ENCODE data around the gene PTCHD1. TPM values are rescaled to one million over a fixed set of nuclear protein-coding genes. Genes with fewer than 3 reads are reported as not detected.
A peak's percentile ranks its signal among the peaks of the same experiment; 100 is the strongest.

The PTCHD1 gene
- total RNA-seq, 2 donors from 2014 or later = not detected

DNA sequence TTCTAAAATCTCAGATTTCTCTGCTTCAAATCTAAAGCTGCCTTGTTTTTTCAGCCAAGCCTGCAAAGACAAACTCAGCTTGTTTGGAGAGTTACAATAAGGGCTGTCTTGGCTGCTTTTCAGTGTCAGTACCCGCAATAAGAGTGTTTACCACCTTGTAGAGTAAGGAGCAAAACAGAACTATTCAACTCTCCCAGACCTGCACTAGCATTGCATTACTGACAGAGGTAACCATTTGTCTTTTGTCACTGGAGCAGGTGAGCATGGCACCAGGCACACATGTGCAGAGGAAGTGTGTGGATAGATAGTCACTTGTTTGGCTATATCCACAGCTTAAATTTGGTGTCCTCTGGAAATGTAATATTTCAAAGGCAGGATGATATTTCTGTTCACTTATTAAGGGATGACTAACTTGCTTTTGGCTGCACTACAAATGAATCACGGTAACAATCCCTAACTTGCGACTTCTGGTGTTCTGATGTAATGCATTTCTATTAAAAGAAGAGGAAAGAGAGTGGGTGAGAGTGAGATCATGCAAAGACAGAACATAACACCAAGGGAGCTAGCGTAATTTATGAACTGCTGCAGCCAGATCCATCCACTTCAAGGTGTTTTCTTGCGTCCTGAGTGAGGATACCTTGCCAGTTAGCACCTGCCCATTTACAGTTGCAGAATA, 38.6 kb downstream of the PTCHD1 start:
- H3K4me1 Mint-ChIP-seq = no peaks in the 10 kb centered on the region
- ATAC-seq (no peak), DNase-seq (no peak)
- no peaks in the 10 kb centered on the region for H3K36me3 Mint-ChIP-seq (ENCODE audit: low read depth)
- no peaks in the 10 kb centered on the region for H3K9me3 ChIP-seq (ENCODE audit: control insufficient read depth, low read length, poor library complexity, severe bottlenecking)
- no peaks in the 10 kb centered on the region for H3K27me3 Mint-ChIP-seq
- H3K4me3 Mint-ChIP-seq = no peak overlapping the region
- H3K27ac Mint-ChIP-seq = no peak overlapping the region

DNA sequence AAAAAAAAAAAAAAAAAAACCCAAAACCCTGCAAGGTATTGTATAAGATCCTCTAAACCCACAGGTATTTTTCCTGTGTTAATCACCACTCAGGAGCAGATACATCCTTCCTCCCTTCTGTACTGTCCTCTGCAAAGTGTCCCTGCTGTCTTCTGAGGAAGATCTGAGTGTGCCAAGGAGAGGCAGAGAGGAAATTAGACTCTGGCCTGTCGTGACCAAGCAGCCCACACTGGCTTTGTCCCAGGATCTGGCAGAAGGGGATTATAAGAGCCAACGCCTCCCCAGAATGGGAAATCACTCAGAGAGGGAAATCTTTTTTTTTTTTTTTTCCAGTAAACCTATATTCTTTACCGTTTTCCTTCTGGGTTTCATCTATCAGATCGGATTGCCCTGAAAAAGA, 39.6 kb downstream of the PTCHD1 start:
- H3K27me3 Mint-ChIP-seq = no peaks in the 10 kb centered on the region
- H3K36me3 Mint-ChIP-seq (ENCODE audit: low read depth) = no peaks in the 10 kb centered on the region
- H3K4me3 Mint-ChIP-seq = no peak overlapping the region
- ATAC-seq (no peak), DNase-seq (no peak)
- no peak overlapping the region for H3K27ac Mint-ChIP-seq
- no peaks in the 10 kb centered on the region for H3K4me1 Mint-ChIP-seq
- no peaks in the 10 kb centered on the region for H3K9me3 ChIP-seq (ENCODE audit: control insufficient read depth, low read length, poor library complexity, severe bottlenecking)

DNA sequence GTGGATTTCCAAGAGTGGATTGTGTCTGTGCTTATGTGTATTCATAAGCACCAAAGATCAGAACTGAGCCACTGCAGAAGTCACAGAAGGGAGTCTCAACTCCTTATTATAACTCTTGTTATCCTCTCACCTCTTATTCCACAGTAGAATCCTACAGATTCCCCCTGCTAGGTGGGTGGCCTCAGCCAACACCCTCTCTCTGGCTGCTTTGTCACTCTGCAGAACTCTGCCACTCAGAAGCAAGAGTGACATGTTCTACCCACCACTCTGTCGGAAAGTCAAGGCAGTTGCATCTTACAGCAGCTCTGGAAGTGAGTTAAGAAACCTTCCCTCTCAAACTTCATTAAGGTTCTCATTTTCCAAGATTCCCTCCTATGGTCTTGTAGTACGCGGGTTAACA, 41.9 kb downstream of the PTCHD1 start:
- Mint-ChIP-seq H3K27ac (no peak overlapping the region), H3K36me3 (ENCODE audit: low read depth) (no peaks in the 10 kb centered on the region), H3K4me1 (no peaks in the 10 kb centered on the region), H3K4me3 (no peak overlapping the region), H3K27me3 (peaks cover under 1% of the 10 kb centered on the region)
- no peaks in the 10 kb centered on the region for H3K9me3 ChIP-seq (ENCODE audit: control insufficient read depth, low read length, poor library complexity, severe bottlenecking)
- ATAC-seq (no peak), DNase-seq (no peak)

DNA sequence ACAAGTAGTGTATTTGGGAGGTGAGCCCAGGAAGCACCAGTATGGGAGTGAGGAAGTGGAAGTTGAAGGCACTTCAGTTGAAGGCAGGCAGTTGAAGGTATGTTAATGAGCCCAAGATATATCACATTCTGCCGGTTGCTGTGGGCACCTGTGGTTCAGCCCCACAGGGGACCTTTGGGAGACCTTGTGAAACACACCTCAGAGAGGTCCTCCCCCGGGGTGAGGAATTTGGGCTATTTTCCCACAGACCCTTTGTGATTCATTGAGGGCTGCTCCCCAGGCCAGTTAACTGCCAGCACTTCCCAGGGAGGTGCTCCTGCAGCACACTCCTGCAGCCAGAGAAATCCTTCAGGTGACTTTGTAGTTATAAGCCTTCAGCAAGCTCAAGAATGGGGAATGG, 45.9 kb downstream of the PTCHD1 start:
- no peaks in the 10 kb centered on the region for H3K4me1 Mint-ChIP-seq
- no peak for DNase-seq
- no peaks in the 10 kb centered on the region for H3K36me3 Mint-ChIP-seq (ENCODE audit: low read depth)
- H3K27ac Mint-ChIP-seq = no peak overlapping the region
- peaks cover 5% of the 10 kb centered on the region for H3K27me3 Mint-ChIP-seq
- ATAC-seq = no peak
- no peak overlapping the region for H3K4me3 Mint-ChIP-seq
- no peaks in the 10 kb centered on the region for H3K9me3 ChIP-seq (ENCODE audit: control insufficient read depth, low read length, poor library complexity, severe bottlenecking)

DNA sequence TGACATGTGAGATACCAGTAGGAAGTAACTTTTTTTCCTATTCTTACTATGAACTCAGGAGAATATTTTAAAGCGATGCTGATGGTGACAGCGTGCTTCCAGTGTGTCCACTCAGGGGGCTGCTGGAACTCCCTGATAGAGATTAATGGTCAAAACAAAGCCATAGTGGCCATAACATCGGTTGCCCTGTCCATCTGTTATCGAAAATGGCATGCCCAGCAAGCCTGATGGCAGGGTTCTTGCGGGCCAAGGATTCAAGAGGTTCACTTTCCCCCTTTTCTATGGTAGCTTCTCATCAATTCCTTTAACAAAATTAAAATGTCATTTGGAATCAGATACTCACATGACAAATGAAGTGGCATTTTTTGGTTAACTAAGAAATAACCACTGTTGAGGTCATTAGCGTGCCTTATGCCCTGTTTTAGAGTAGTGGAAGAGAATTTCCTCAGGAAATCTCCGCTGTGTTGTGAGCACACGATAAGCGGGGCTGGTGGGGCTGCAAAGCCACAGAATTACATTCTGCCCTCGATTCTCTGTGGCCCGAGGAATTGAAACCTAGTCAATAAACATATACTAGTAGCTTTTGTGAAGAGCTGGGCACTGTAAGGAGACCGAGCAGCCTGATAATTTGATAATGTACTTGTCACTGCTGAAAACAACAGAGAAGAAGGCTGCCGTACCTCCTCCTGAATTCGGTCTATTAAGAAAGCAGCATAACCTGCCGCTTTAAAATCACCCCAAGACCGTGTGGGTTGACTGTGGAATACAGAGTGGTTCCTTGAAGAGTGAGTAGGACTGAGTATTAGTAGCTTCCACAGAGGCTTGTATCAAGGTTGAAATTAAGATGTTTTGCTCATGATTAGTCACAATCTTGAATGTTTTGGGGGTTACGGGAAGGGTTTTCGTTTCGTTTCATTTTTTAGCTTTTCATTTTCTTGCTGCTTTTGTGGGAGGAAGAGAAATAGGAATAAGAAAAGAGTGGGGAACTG, 46.7 kb downstream of the PTCHD1 start:
- peaks cover 5% of the 10 kb centered on the region for H3K27me3 Mint-ChIP-seq
- no peak for DNase-seq
- H3K4me1 Mint-ChIP-seq = no peaks in the 10 kb centered on the region
- H3K27ac Mint-ChIP-seq = no peak overlapping the region
- H3K4me3 Mint-ChIP-seq = peak overlapping the region; percentile 5
- no peaks in the 10 kb centered on the region for H3K9me3 ChIP-seq (ENCODE audit: control insufficient read depth, low read length, poor library complexity, severe bottlenecking)
- no peak for ATAC-seq
- H3K36me3 Mint-ChIP-seq (ENCODE audit: low read depth) = no peaks in the 10 kb centered on the region

DNA sequence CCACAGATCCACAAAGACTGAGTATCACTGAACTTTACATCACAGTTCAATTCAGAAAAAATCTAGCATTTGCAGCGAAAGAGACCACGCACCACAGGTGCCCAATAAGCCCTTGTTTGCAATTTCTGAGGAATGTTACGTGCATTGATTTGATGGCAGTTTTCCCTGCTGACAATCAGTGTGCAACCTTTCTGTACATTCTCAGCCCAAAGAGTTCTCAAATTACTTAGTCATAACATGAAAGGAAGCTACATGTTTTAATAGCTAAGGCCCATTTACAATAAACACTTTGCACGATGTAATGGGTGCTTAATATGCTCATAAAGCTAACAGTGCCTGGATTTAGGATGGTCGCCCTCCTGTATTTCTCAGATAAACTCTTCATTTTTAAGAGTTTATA, 47.9 kb downstream of the PTCHD1 start:
- Mint-ChIP-seq H3K27ac (no peak overlapping the region), H3K4me1 (no peaks in the 10 kb centered on the region), H3K4me3 (no peak overlapping the region), H3K27me3 (peaks cover 5% of the 10 kb centered on the region), H3K36me3 (ENCODE audit: low read depth) (no peaks in the 10 kb centered on the region)
- DNase-seq = no peak
- no peaks in the 10 kb centered on the region for H3K9me3 ChIP-seq (ENCODE audit: control insufficient read depth, low read length, poor library complexity, severe bottlenecking)
- no peak for ATAC-seq

DNA sequence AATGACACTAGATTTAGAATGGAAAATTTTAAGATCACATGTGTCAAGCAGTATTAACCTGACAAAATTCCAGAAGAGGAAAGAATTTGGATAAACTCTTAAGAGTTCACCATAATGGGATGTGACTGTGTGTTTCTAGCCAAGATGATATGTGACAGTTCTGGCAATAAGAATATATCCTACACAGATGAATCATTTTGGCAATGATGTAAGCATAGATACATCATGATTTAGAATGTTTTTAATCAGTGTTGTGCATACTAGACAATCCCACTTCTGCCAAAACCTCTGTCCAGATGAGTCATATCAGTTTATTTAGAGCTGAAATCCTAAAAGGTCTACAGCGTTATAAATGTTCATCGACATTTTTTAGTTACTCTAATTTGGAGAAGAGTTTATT, 48.8 kb downstream of the PTCHD1 start:
- Mint-ChIP-seq H3K27me3 (peaks cover 5% of the 10 kb centered on the region), H3K4me3 (no peak overlapping the region), H3K27ac (no peak overlapping the region)

DNA sequence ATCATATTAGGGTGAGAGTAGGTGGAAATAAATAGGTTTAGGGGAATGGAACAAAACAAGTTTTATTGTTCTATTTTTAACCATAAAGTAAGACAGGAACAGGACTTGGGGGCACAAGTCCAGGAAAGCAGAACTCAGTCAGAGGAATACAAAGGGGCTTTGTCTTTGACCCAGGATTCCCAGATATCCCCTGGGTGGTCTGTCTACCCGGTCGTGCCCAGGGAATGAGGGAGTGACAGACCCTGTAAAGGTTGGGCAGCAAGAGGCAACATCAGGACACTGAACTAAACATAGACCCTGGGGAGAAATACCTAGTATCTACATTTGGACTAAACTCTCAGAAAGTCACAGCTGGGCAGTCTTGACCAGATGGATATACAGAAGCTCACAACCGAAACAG, 50.6 kb downstream of the PTCHD1 start:
- Mint-ChIP-seq H3K27me3 (peaks cover 5% of the 10 kb centered on the region), H3K27ac (no peak overlapping the region)

More for the DNA sequence above, 48.8 kb downstream of the PTCHD1 start:
- ATAC-seq = no peak
- Mint-ChIP-seq H3K4me1 (no peaks in the 10 kb centered on the region), H3K36me3 (ENCODE audit: low read depth) (no peaks in the 10 kb centered on the region)
- H3K9me3 ChIP-seq (ENCODE audit: control insufficient read depth, low read length, poor library complexity, severe bottlenecking) = no peaks in the 10 kb centered on the region
- no peak for DNase-seq

DNA sequence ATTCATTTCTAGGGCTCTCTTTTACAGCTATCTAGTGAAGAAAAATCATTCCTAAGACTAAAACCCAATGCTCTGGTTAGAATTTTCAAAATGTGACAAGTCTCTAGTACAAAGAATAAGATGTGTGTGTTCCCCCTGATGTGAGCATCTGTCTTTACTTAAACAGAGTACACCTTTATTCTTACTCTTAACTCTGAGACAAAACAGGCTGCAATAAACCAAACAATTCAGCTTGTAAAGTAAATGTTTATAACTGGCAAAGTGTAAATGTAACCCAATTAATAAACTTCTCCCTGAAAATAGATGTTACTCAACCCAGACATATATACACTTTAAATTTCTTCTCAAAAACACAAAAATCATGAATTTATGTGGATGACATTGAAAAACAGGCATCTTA, 51.6 kb downstream of the PTCHD1 start:
- H3K4me1 Mint-ChIP-seq = no peaks in the 10 kb centered on the region
- ATAC-seq (no peak), DNase-seq (no peak)
- peaks cover 5% of the 10 kb centered on the region for H3K27me3 Mint-ChIP-seq
- no peaks in the 10 kb centered on the region for H3K36me3 Mint-ChIP-seq (ENCODE audit: low read depth)
- no peak overlapping the region for H3K4me3 Mint-ChIP-seq
- H3K27ac Mint-ChIP-seq = no peak overlapping the region
- no peaks in the 10 kb centered on the region for H3K9me3 ChIP-seq (ENCODE audit: control insufficient read depth, low read length, poor library complexity, severe bottlenecking)

More for the DNA sequence above, 50.6 kb downstream of the PTCHD1 start:
- DNase-seq (no peak), ATAC-seq (no peak)
- no peaks in the 10 kb centered on the region for H3K9me3 ChIP-seq (ENCODE audit: control insufficient read depth, low read length, poor library complexity, severe bottlenecking)
- Mint-ChIP-seq H3K4me3 (no peak overlapping the region), H3K36me3 (ENCODE audit: low read depth) (no peaks in the 10 kb centered on the region), H3K4me1 (no peaks in the 10 kb centered on the region)

DNA sequence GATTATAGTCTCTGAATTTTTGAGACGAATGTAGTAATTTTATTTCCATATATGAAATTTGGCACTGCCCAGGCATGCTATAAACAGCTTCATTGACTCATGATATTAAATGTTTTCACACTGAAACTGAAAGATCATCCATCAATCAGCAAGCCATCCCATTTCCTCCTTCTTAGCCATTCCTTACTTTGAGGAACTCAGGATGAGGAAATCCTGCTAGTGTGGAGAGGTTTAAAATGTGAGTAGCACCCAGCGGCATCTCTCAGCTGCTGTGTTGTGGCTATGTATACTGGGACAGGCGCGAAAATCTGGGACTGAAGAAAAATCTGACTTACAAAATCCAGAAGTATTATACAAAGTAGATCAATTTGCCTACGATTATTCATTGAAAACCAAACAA, 52.1 kb downstream of the PTCHD1 start:
- H3K36me3 Mint-ChIP-seq (ENCODE audit: low read depth) = no peaks in the 10 kb centered on the region

DNA sequence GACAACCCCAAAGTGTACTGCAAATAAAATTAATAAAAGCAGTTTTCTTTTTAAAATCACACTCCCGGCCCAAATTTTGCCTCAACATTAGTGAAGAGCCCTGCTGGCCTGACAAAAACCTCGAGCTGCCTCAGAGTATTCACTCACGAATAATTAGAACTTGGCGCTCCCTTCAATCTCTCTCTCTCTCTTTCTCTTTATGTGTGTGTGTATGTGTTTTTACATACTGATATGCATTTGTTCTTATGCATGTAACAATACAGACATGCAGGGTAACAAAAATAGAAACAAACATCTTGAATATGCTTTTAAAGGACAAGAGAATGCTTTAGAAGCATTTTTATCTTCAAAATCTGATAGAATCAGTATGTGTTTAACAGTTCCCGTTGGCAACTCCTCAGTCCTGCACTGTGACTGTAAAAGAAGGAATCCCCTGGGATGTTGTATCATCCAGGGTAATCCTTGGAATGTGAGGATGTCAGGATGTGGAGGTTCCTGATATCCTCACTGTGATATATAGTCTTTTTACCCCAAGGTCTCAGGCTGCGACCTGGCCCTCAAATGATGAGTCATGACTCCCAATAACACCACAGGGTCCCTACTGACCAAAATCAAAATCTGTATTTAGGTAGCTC, 53.0 kb downstream of the PTCHD1 start:
- DNase-seq (no peak), ATAC-seq (no peak)
- no peaks in the 10 kb centered on the region for H3K9me3 ChIP-seq (ENCODE audit: control insufficient read depth, low read length, poor library complexity, severe bottlenecking)
- H3K27me3 Mint-ChIP-seq = no peaks in the 10 kb centered on the region
- no peaks in the 10 kb centered on the region for H3K36me3 Mint-ChIP-seq (ENCODE audit: low read depth)
- H3K4me1 Mint-ChIP-seq = no peaks in the 10 kb centered on the region
- H3K27ac Mint-ChIP-seq = no peak overlapping the region
- H3K4me3 Mint-ChIP-seq = no peak overlapping the region

More for the DNA sequence above, 52.1 kb downstream of the PTCHD1 start:
- Mint-ChIP-seq H3K4me3 (no peak overlapping the region), H3K27ac (no peak overlapping the region), H3K4me1 (no peaks in the 10 kb centered on the region), H3K27me3 (peaks cover 3% of the 10 kb centered on the region)
- no peaks in the 10 kb centered on the region for H3K9me3 ChIP-seq (ENCODE audit: control insufficient read depth, low read length, poor library complexity, severe bottlenecking)
- ATAC-seq = no peak
- no peak for DNase-seq

DNA sequence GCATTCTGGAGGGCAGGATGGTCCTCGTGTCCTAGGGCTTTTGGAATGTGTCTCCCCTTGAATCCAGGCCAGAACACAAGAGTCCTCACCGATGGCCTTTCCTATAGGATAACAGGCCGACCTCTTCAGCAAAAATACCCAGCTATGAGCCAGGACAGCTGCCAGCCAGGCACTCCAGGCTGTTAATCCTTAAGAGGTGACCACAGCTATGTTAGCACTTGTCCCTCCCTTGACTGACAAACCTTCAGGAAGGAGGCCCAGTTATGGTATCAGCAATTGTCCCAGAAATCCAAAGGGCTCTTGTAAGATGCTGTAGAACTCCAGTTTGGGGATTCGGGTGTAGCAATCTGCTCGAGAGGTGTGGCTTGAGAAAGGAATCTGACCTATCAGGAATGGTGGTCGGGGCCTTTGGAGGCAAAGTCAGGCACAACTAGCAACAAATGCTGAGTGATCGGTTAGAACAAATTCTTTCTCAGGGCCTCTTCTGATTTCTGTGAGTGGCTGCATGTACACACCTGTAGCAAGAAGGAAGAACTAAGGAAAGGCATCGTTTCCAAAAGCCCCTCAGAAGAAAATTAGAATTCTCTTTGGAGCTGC, 54.6 kb downstream of the PTCHD1 start:
- no peaks in the 10 kb centered on the region for H3K27me3 Mint-ChIP-seq
- DNase-seq = no peak
- no peaks in the 10 kb centered on the region for H3K9me3 ChIP-seq (ENCODE audit: control insufficient read depth, low read length, poor library complexity, severe bottlenecking)
- no peaks in the 10 kb centered on the region for H3K4me1 Mint-ChIP-seq
- H3K36me3 Mint-ChIP-seq (ENCODE audit: low read depth) = no peaks in the 10 kb centered on the region
- no peak overlapping the region for H3K4me3 Mint-ChIP-seq
- ATAC-seq = no peak
- no peak overlapping the region for H3K27ac Mint-ChIP-seq

DNA sequence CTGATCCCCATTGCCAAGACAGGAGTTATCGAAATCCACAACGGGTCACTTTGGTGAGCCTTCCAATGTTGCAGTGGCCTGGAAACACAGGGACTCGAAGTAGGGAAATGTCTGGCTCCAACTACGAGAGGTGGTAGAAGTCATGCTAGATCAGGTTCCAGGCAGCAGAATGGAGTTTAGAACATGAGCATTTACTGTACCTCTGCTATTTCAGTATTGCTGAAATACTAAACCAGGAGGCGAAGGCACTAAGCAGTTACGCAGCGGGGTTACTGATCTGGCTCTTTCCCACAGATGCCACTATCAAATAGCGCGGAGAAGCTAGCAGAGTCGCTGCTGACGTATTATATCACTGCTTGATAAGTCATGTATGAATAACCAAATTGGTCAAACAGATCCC, 56.3 kb downstream of the PTCHD1 start:
- H3K27me3 Mint-ChIP-seq = no peaks in the 10 kb centered on the region
- no peak for DNase-seq
- no peaks in the 10 kb centered on the region for H3K9me3 ChIP-seq (ENCODE audit: control insufficient read depth, low read length, poor library complexity, severe bottlenecking)
- no peaks in the 10 kb centered on the region for H3K36me3 Mint-ChIP-seq (ENCODE audit: low read depth)
- no peaks in the 10 kb centered on the region for H3K4me1 Mint-ChIP-seq
- ATAC-seq = no peak
- no peak overlapping the region for H3K27ac Mint-ChIP-seq
- H3K4me3 Mint-ChIP-seq = no peak overlapping the region

Data from T-helper 17 cell (primary cell).